HTR-8/SVneo (cell line): Measurements from ENCODE around the gene TBCD.

Experiments used
- DNase-seq: peaks from one replicate; pipeline ENCODE4 v3.0.0; 2011; ENCODE audit warnings: low spot score, mixed read lengths; ENCODE audit not compliant: insufficient read length
- FAIRE-seq: peaks from 2 replicates; lab custom pipeline; 2011; peaks lifted over from hg19 to GRCh38; lab: Jason Lieb, UNC

Gene TBCD

GRCh38 chr17:82805823-82806222 is 54.0 kb downstream of the TBCD start:
- FAIRE-seq (no peak), DNase-seq (no peak)

GRCh38 chr17:82806645-82807044 is 54.8 kb downstream of the TBCD start:
- DNase-seq (no peak), FAIRE-seq (no peak)

GRCh38 chr17:82807101-82807500 is 55.2 kb downstream of the TBCD start:
- no peak for DNase-seq
- FAIRE-seq, result no peak

GRCh38 chr17:82807562-82807961 is 55.7 kb downstream of the TBCD start:
- DNase-seq, result no peak
- no peak for FAIRE-seq

- no peak for FAIRE-seq
- no peak for DNase-seq
Observed at GRCh38 chr17:82808006-82808405, 56.1 kb downstream of the TBCD start.

- DNase-seq, result no peak
- no peak for FAIRE-seq
Observed at GRCh38 chr17:82808921-82809905, 57.3 kb downstream of the TBCD start.

GRCh38 chr17:82810644-82811430 is 59.0 kb downstream of the TBCD start:
- DNase-seq, result no peak
- no peak for FAIRE-seq

GRCh38 chr17:82812058-82812457 is 60.2 kb downstream of the TBCD start:
- FAIRE-seq (no peak), DNase-seq (no peak)

- FAIRE-seq (no peak), DNase-seq (no peak)
Observed at GRCh38 chr17:82812601-82813000, 60.7 kb downstream of the TBCD start.

- no peak for DNase-seq
- peak; percentile 28 for FAIRE-seq
Observed at GRCh38 chr17:82813299-82814051, 61.6 kb downstream of the TBCD start.

- FAIRE-seq, result no peak
- DNase-seq, result no peak
Observed at GRCh38 chr17:82814834-82815233, 63.0 kb downstream of the TBCD start.

GRCh38 chr17:82815354-82815753 is 63.5 kb downstream of the TBCD start:
- no peak for DNase-seq
- no peak for FAIRE-seq

- DNase-seq (no peak), FAIRE-seq (no peak)
Observed at GRCh38 chr17:82815790-82816305, 64.0 kb downstream of the TBCD start.

GRCh38 chr17:82816358-82816757 is 64.5 kb downstream of the TBCD start:
- no peak for DNase-seq

GRCh38 chr17:82817947-82818346 is 66.1 kb downstream of the TBCD start:
- DNase-seq (no peak), FAIRE-seq (no peak)

More at GRCh38 chr17:82816358-82816757, 64.5 kb downstream of the TBCD start:
- no peak for FAIRE-seq

- no peak for FAIRE-seq
- no peak for DNase-seq
Observed at GRCh38 chr17:82820278-82821251, 68.7 kb downstream of the TBCD start.

GRCh38 chr17:82821554-82821953 is 69.7 kb downstream of the TBCD start:
- DNase-seq (no peak), FAIRE-seq (no peak)

GRCh38 chr17:82822281-82822680 is 70.4 kb downstream of the TBCD start:
- DNase-seq (no peak), FAIRE-seq (no peak)

- no peak for DNase-seq
- no peak for FAIRE-seq
Observed at GRCh38 chr17:82823004-82823403, 71.1 kb downstream of the TBCD start.
